ENCODE results near the gene WWC2.

Gene WWC2

DNA sequence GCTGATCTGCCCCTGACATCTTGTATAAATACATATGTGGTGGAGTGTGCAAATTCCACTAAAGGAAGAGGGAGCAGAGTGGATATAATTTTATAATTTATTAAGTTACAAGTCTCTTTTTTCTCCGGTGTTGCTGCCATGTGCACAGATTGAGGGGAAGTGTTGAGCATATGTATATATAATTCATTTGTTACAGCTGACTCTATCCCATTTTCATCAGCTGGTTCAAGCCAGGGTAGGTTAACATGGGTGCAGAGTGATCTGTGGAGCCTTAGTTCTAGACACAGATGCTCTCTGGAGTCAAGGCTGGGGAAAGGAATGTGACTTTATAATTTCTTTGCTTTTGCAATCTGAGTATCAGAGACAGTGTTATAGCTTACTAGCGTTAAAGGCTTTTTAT, 103.5 kb downstream of the WWC2 start:
- DNase-seq (ENCODE audit: low read depth): no peak
- TF ChIP-seq, protein P1, sequence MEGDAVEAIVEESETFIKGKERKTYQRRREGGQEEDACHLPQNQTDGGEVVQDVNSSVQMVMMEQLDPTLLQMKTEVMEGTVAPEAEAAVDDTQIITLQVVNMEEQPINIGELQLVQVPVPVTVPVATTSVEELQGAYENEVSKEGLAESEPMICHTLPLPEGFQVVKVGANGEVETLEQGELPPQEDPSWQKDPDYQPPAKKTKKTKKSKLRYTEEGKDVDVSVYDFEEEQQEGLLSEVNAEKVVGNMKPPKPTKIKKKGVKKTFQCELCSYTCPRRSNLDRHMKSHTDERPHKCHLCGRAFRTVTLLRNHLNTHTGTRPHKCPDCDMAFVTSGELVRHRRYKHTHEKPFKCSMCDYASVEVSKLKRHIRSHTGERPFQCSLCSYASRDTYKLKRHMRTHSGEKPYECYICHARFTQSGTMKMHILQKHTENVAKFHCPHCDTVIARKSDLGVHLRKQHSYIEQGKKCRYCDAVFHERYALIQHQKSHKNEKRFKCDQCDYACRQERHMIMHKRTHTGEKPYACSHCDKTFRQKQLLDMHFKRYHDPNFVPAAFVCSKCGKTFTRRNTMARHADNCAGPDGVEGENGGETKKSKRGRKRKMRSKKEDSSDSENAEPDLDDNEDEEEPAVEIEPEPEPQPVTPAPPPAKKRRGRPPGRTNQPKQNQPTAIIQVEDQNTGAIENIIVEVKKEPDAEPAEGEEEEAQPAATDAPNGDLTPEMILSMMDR (IDR thresholded peaks at IDR 0.05; ENCODE audit: low read length, missing control alignments): no peak
- H3K4me3 ChIP-seq (replicated peaks; ENCODE audit: low read depth, low read length): no peak overlapping the region

DNA sequence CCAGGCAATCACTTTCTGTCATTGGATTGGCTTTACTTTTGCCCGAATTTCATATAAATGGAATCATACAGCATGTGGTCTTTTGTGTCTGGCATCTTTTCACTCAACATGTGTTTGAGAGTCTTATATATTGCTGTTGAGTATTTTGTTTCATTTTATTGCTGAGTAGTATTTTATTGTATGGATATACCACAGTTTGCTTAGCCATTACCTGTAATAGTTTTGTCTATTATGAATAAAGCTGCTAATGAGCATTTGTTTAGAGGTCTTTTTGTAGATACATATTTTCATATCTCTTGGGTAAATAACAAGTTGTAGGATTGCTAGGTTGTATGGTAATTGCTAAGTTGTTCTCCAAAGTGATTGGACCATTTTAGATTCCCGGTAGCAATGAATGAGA, 105.7 kb downstream of the WWC2 start:
- TF ChIP-seq, protein P1 (IDR thresholded peaks at IDR 0.05; ENCODE audit: low read length, missing control alignments): no peak
- no peak overlapping the region for H3K4me3 ChIP-seq (replicated peaks; ENCODE audit: low read depth, low read length)
- DNase-seq (ENCODE audit: low read depth): no peak

DNA sequence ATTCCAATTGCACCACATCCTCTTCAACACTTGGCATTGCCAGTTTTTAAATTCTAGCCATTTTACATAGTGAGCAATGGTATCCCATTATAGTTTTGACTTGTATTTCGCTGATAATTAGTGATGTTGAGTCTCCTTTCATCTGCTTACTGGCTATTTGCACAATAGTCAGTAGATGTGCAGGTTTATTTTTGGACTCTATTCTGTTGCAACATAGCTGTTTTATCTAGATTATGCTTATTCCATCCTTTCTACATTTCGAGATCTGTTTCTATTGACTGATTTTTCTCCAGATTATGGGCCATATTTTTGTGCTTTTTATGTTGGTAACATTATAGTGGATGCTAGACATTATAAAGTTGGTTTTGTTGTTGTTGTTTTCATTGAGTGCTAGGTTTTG, 106.1 kb downstream of the WWC2 start:
- no peak for DNase-seq (ENCODE audit: low read depth)
- TF ChIP-seq, protein P1 (IDR thresholded peaks at IDR 0.05; ENCODE audit: low read length, missing control alignments): no peak

DNA sequence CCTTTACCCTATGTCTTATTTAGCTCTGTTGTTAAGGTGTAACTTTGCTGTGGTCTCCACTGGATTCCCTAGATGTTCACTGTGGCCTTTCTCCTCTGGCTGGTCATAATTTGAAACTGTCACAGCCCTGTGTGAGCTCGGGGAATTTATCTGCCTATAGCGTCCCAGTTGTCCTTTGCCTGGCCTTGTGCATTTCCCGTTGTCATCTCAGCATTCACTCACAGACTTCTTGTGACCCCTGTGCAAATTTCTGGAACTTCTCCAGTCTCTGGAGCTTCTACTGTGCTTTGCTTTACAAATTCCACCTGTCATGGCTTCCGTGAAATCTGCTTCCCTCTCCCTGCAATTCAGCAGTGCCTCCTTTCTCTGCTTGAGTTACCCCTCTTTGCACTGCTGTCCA, 106.7 kb downstream of the WWC2 start:
- no peak for DNase-seq (ENCODE audit: low read depth)
- TF ChIP-seq, protein P1 (IDR thresholded peaks at IDR 0.05; ENCODE audit: low read length, missing control alignments): no peak
- H3K4me3 ChIP-seq (replicated peaks; ENCODE audit: low read depth, low read length): no peak overlapping the region

More for the DNA sequence above, 106.1 kb downstream of the WWC2 start:
- no peak overlapping the region for H3K4me3 ChIP-seq (replicated peaks; ENCODE audit: low read depth, low read length)

DNA sequence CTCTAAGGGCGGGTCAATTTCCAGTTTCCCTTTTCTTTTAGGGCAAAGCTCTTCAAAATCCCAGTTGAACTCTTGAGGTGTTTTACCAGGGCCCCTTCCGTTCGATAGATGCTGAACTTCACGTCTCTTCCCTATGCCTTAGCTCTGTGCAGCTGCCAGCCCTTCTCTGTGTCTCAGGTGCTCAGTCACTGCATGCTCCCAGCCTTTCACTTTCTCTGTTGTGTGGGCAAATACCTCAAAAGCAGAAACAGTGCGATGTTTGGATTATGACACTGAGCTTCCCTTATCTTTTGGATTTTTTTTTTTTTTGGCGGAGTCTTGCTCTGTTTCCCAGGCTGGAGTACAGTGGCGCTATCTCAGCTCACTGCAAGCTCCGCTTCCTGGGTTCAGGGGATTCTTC, 112.5 kb downstream of the WWC2 start:
- TF ChIP-seq, protein P1 (IDR thresholded peaks at IDR 0.05; ENCODE audit: low read length, missing control alignments): no peak
- DNase-seq (ENCODE audit: low read depth): no peak
- H3K4me3 ChIP-seq (replicated peaks; ENCODE audit: low read depth, low read length): no peak overlapping the region

DNA sequence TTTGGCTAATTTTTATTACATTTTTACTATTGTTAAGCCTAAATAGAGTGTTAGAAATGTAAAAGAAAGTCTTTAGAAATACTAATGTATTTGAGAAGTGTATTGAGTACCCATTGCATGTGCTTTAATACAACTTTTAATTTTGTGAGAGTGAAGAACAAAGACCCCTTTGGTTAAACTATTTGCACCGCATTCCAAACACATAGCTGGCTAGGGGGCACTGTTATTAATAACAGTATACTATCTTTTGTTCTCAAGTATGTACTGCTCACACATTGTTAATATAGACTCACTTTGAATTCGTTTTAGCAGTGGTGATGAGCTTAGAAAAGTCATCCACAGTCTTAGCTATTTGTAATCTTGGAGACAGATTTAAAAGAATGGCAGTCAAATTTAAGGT, 114.9 kb downstream of the WWC2 start:
- no peak for DNase-seq (ENCODE audit: low read depth)
- H3K4me3 ChIP-seq (replicated peaks; ENCODE audit: low read depth, low read length): no peak overlapping the region
- TF ChIP-seq, protein P1 (IDR thresholded peaks at IDR 0.05; ENCODE audit: low read length, missing control alignments): no peak

DNA sequence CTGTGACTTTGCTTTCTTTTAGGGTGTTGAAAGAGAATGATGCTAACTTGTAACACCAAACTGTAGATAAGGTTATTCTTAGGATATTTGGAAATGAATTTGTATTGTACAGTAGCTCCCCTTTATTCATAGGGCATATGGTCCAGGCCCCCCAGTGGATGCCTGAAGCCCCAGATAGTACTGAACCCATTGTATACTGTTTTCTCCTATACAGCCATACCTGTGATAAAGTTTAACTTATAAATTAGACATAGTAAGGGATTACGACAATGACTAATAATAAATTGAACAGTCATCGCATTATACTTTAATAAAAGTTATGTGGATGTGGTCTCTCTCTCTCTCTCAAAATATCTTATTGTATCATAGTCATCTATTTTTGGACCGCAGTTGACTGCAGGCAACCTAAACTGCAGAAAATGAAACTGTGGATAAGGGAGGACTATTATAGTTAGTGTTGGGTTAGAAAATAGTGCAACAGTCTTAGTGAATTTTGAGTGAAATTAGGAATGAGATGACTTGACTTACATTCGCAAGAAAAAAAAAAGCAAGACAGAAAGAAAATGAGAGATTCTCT, 115.9 kb downstream of the WWC2 start:
- TF ChIP-seq, protein P1 (IDR thresholded peaks at IDR 0.05; ENCODE audit: low read length, missing control alignments): no peak
- DNase-seq (ENCODE audit: low read depth): no peak
- H3K4me3 ChIP-seq (replicated peaks; ENCODE audit: low read depth, low read length): no peak overlapping the region
